HG03378 (cell line): ENCODE data around the gene PHLPP1.
"Not testable (repeated sequence)": the region's sequence is repeated elsewhere in the genome, so short reads cannot be mapped to it uniquely, and the experiment has no call there.

Source experiments
- ATAC-seq: cut with Tn5 transposase; IDR thresholded peaks from one replicate; pipeline ENCODE4 v1.9.1; 2021; ENCODE audit warnings: mild to moderate bottlenecking, moderate library complexity; ENCODE audit not compliant: unreplicated experiment

Gene PHLPP1

DNA sequence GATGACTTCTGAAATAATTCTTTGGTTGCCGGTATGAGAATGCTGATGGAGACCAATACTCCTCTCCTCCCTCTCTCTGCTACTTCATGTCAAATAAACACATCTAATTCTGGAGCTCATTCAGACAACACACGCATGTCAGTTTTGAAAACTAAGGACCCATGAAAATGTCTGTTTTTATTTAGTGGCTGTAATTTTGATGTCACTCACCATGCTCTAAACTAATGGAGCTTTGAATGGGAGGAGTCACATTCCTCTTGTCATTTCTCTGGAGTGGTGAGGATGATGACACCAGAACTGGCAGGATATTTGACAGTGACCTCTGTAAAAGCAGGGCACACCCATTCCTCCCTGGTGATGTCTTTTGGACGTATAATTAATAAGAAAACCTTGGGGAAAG lies 163.0 kb downstream of the PHLPP1 start:
- no peak for ATAC-seq

DNA sequence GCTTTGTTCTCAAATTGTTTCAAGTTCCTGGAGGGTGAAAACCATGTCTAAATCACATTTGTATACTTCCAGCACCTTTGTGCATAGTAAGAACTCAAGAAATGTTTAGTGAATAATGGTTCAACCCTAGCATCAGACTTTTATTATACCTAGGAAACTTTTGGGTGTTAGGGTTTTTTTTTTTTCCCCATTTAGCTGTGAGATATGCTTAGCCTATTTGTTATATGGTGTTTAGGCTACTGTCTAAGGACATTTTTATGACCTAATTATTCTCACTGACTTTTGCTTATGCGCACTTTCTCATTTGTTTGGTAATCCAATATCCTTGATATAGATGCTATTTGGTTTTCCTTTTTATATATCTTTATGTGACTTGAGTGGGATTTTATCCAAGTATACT lies 164.7 kb downstream of the PHLPP1 start:
- ATAC-seq = no peak

DNA sequence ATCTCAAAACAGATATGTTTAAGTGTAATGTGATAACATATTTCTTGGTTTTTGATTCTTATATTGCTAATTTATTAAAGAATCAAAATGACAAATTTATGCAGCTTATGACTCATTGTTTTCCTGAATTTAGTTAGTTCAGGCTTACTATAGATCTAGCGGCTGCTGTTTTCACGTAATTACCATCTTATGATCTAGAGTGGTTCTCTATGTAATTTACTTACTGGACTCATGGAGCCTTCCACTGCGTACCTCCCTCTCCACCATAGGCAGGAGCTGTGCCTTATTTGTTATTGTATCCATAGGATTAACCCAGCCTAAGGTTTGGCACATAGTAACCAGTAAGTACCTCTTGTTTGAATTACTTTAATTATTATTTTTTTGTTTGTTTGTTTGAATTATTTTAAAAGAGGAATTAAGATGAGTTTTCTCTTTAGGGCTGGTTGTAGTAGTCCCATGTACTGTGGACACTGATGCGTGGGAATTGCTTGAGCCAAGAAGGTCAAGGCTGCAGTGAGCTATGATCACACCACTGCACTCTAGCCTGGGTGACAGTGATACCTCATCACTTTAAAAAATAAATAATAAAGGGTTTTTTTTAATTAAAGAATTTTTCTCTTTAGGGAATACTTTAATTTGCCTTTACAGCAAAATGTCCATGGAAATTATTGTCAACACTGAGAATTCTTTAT lies 165.5 kb downstream of the PHLPP1 start:
- ATAC-seq = no peak

DNA sequence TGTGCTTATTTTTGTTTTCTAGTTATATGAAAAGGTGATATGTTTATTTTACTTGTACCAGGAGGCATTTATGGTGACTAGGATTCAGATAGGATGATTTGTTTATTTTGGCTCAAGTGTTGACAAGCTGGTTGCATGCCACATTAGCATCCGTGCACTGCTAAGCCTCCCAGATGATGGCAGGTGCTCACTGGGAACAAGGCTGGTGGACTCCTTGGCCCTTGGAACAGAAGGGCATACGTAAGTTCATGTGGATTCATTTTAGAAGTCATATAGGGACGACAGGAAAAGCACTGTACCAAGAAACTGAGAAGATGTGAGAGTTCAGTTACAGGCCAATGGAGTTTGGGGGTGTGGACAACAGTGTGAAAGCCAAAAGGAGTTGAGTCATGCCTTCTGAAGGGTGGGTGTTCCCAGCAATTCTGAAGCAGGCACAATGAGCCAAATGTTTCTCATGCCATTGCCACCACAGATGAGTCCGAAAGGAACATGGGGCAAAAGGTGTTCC lies 166.2 kb downstream of the PHLPP1 start:
- peak; percentile 71 for ATAC-seq

DNA sequence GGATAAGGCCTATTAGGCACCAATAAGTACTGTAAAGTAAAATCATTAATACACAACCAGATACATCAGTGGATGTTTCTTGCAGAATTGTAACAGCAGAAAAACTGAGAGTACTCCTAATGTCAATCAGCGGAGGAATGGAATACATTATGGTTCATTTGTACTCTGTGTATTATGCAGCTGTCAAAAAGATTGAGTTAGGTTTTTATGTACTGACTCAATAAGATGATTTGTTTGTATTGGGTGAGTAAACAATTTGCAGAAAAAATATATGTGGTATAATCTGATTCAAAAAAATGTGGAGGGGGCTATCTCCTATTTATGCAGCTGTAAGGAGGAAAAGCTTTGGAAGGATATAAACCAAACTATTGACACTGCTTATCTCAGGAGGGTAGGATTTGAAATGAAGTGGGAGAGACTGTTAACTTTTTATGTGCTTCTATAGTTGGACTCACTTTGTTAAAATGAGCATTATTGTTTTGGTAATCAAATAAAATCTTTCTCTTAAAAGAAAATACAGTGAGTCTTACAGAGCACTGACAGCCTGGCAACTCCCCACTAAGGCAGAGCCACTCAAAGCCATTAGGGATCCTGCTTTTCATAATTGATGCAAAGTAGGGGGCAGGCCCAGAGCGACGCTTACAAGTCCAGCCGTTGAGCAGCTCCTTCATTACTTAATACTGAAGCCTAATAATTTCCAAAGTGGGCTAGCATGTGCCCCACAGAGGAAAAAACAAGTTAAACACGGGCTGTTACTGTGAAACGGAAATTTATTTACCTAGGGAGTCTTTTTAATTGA lies 168.8 kb downstream of the PHLPP1 start:
- no peak for ATAC-seq

DNA sequence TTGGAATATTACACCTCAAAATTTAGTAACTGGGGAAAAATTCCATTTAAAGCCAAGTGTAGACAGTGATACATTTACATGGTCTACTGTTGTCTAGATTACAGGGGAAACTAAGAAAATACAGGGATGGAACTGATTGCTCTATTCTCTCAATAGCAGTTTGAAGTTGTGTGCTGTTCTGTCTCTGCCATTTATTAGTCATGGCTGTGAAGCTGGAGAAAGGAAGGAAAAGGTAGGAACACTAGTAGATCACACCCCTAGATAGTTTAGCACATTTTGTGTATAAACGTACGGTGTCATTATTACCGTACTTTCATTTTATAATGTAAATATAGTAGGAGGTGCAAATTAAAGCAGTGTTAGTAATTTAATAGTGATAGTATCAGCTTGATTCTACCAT lies 170.5 kb downstream of the PHLPP1 start:
- no peak for ATAC-seq

DNA sequence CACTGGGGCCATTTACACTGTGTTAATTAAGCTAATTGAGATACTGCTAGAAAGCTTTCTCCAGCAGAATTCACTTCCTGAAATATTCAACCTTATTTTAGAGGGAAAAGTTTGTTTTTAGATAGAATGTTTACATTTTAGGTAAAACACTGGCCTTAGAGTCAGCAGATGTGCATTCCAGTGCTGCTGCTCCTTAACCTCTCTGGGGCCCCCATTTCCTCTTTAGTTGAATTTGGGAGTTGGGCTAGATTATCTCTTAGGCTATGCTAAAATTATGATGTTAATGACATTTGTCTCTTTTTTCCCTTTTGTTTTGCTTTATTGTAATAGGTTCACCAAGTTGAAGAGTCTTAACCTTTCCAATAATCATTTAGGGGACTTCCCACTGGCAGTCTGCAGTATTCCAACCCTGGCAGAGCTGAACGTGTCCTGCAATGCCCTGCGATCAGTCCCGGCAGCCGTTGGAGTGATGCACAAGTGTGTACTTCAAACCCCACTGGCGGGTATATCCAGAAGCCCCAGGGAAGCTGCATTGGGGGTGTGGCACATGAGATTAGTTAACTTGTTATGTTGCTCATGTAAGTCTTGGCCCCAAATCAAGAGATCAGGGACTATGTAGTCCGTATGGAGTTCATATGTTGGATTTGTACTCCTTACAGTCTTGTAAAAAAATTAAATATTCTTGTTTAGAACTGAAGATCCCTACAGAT lies 179.5 kb downstream of the PHLPP1 start:
- no peak for ATAC-seq

DNA sequence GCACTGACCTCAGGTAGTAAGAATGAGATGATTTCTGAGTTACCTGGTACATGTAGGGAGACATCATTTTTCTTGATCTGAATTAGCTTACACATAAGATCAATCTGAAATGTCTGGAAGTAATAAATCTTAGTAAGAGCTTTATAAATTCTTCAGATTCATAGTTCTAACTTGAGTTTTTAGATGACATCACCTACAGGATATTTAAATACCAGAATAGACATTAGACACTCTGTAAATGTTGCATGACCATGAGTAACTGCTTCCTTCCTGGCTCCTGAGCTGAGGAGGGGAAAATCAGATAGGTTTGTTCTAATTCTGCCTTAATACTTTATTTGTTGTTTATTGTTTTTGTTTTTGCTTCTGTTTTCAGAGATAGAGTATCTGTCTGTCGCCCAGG lies 181.8 kb downstream of the PHLPP1 start:
- no peak for ATAC-seq

DNA sequence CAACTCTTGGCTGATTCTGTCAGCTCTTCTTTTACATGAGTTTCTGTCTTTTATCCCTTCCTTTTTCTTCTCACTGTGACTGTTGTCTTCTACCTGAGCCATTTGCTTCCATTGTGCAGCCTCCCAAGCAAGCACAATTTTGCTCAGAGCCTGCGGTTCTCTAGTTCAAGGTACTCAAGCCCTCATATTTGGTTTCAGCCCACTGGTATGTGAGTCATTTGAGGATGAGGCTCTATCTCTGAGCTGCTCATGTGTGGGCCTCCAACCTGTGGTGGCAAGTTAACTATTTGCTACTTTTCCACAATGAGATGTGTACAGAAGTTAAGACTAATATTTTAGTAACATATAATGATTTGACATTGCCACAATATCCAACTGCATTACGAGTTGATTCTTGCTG lies 183.0 kb downstream of the PHLPP1 start:
- ATAC-seq = peak; percentile 98

DNA sequence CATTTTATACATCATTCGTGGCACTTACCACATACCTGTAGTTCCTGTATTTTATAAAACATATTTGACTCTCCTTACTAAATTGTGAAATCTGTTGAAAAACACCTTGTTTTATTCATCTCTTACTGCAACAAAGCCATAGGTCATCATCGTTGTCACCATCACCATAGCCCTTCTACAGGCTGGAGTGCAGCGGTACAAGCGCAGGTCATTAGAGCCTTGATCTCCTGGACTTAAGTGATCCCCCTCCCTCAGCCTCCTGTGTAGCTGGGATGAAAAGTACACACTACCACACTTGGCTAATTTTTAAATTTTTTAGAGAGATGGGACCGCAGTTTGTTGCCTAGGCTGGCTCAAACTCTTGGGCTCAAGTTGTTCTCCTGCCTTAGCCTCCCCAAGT lies 184.2 kb downstream of the PHLPP1 start:
- no peak for ATAC-seq

DNA sequence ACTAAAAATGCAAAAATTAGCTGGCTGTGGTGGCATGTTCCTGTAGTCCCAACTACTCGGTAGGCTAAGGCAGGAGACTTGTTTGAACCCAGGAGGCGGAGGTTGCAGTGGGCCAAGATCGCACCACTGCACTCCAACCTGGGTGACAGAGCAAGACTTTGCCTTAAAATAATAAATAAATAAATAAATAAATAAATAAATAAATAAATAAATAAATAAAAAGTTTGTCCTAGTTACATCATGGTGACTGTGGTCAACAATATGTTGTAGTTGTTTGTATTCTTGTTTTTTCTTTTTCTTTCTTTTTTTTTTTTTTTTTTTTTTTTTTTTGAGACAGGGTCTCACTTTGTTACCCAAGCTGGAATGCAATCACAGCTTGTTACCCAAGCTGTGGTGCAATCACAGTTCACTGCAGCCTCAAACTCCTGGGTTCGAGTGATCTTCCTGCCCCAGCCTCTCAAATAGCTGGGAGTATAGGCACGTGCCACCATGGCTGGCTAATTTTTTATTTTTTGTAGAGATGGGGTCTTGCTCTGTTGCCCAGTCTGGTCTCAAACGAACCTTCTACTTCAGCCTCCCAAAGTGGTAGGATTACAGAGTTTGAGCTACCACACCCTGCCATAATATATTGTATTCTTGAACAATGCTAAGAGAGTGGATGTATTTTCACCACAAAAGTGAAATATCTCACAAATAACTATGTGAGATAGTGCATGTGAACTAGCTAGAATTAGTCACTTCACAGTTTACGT lies 185.0 kb downstream of the PHLPP1 start:
- ATAC-seq = no peak

DNA sequence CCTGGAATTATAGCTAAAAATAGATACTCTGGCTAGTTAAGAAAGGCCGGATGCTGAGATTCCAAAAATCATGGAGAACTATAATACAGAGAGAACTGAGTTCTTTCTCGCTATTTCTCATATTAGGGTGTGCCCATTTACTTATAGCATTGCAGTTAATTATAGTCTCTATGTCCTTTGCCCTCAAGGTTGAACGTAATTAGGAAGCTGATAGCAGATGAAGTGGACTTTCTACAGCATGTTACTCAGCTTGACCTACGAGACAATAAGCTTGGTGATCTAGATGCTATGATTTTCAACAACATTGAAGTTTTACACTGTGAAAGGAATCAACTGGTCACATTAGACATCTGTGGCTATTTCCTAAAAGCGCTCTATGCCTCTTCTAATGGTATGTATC lies 187.4 kb downstream of the PHLPP1 start:
- no peak for ATAC-seq

DNA sequence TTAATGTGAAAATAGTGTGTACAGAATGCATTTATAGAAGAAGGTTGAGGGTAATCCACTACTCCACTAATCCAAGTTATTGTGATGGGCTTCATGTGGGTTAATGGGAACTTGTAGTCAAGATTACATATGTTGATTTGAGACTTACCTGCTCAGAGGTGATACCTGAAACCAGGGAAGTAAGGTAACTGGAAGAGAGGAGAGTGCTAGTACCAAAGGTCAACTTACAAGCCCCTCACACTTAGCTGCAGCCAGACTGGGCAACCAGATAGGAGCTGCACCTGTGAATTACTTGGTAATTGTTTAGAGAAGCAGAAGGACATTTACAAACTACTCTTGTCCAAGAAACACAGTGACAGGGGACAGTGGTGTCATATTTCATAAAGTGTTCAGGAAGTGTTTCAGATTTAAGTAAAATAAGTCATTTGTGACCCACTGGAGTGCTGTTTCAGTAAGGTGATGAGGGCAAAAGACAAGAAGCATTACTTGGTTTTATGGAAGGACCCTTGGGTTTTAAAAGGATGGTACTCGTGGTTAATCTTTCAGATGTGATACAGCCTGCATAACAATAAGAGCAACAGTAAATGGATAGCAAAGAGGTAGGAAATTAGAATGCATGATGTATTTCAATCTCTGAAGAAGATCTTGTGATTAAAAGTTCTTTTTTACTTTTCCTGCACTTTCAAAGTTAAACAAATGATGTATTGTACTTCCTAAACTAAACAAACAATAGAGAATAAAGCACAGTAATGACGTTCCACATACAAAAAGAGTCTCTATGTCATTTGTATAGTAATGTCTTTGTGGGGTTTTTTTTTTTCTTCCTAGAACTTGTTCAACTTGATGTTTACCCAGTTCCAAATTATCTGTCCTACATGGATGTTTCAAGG lies 189.3 kb downstream of the PHLPP1 start:
- ATAC-seq = no peak

DNA sequence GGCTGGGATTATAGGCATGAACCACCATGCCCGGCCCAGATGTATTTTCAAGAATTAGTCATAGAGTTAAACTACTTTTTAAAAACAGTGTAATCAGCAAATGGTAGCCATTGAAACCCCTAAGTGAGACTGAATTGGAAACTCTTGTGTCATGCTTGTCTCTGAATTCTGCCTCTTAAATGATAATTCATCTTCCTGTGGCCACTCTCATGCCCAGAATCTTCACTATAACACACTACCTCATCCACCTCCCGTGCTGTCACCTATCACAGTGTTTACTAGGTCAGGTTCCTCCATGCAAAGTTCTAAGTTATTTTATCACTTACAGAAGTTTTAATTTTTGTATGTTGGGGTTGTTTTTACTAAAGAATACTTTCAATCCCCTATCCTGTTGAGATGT lies 197.5 kb downstream of the PHLPP1 start:
- ATAC-seq = no peak

DNA sequence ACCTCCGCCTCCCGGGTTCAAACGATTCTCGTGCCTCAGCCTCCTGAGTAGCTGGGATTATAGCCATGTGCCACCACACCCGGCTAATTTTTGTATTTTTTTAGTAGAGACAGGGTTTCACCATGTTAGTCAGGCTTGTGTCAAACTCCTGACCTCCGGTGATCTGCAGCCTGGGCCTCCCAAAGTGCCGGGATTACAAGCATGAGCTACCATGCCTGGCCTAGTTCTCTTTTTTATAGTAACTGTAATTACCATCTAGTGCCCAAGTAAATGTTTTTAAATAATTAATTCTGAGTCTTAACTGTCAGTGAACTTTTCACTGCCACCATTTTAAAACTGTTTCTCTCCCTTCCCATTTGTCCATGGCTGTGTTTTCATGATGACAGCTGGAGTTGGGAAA lies 198.5 kb downstream of the PHLPP1 start:
- not testable (repeated sequence) for ATAC-seq

DNA sequence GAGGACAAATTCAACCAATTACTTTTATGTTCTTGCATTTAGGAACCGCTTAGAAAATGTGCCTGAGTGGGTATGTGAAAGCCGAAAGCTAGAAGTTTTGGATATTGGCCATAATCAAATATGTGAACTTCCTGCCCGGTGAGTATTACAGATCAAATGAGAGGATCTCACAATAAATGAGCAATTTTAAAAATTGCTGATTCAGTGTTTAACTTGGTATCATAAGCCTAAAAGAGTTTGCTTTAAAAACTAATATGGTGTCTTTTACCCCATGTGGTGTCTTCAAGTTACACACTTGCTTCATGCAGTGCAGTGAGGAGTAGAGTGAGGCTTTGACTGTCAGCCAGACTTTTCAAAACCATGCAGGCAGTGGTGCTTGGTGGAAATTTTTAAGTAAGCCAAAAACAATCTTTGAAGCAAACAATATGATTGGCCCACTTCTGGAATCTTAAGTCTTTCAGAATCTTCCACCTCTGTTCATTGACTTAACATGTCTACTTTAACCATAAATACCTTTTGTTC lies 199.6 kb downstream of the PHLPP1 start:
- no peak for ATAC-seq

DNA sequence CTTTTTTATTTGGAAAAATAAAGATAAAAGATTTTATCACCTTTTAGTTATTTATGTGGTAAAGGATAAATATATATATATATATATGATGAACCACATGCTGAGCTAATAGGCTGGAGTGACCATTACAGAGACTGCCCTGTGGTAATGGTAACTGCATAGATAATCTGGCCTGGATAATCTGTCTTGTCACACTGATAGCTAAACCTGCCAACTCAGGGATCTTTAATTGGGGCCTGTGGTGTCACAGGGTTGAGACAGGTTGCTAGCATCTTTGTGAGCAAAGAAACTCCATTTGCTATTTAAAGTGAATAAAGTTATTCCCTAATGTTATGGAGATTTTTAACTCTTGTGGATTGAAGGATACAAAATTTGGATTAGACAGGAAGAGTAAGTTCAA lies 203.0 kb downstream of the PHLPP1 start:
- no peak for ATAC-seq

DNA sequence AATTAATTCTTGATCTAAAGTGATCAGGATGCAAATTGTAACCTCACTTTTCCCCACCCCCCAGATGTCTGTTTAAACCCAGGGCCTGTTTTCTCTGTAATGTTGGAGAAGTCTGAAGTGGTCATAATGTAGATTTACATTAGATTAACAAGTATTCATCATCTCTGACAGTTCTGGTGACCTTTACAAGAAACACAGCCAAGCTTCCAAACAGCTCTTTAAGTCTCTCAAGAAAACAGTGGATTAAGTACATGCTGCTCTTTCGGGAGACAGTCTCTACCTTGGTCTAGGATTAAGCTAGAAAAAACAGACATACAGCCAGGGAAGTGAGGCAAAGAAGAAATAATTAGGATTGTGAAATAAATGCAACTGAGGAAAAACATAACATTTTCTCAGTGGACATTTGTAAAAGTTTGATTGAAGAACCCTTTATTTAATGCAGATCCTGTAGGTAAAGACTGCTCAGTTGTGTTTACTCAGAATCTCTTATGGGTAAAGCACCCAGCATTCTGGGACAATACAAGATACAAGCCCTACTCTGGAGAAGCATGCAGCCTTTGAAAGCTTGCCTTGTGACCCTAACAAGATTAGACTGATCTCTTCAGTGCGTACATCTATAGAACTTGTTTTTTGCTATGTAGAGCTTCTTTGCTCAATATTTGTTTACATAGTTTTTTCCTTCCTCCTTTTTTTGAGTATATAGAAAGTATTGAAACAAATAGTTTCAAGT lies 203.9 kb downstream of the PHLPP1 start:
- no peak for ATAC-seq

DNA sequence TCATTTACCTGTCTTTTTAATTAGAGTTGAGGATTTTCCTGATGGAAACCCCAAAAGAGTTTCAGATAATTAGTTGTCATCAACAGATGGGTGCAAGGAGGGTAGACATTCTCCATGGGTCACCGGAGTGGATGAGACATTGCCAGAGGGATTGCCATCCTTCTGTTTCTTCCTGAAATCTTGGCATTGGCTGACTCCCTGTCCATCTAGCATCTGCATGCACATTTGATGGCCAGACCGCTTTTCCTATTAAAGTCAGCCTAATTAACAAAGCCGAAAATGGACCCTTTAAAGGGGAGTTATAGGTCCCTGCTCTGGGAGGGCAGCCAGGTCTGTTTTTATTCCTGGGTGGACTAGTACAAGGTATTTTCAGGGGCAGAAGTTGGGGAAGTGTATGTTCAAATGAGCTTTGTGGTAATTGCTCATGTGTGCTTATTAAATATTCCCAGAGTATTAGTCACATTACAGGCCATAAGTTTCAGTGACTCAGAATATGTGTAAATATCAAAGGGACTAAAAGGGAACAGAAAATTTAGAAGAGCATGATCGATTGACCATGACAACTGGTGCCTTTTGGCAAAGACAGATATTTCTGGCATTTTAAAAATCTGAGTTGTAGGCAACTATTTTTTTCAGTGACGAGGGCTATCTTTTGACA lies 209.8 kb downstream of the PHLPP1 start:
- ATAC-seq = peak; percentile 53
